ENCODE results near the gene PKNOX2. TPM values are rescaled to one million over a fixed set of nuclear protein-coding genes. Genes with fewer than 3 reads are reported as not detected.

PKNOX2 gene
- total RNA-seq, 2 experiments from 2014 or later = not detected

DNA sequence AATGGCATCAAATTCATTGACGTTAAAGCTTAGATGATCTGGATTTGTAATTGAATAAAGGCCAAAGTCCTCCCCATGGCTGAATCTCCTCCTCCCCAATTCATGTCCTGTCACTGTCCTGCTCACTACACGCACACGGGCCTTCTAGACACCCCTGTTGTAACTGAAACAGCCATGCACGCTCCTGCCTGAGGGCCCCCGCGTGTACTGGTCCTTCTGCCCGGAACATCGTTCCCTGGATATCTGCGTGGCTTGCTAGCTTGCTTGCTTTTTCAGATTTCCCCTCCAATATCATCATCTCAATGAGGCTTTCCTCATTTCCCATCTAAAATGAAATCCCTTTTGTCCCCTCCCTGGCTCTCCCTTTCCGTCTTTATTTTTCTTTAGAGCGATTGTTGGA is 15.3 kb downstream of the PKNOX2 start:
- no peak overlapping the region for H3K27ac Mint-ChIP-seq
- H3K4me3 Mint-ChIP-seq = no peak overlapping the region
- CTCF ChIA-PET = interaction anchor here (0.9 to 1.4 kb wide), 2 partner anchors 15 to 412 kb away, joined by 3 read pairs; partner anchors contain the start of gene PKNOX2
- no peak for DNase-seq
- H3K27me3 Mint-ChIP-seq = peaks cover 26% of the 10 kb centered on the region
- POLR2A ChIA-PET = no interaction called here
- no peaks in the 10 kb centered on the region for H3K4me1 Mint-ChIP-seq
- H3K9me3 Mint-ChIP-seq = no peaks in the 10 kb centered on the region
- no peaks in the 10 kb centered on the region for H3K36me3 Mint-ChIP-seq (ENCODE audit: low read depth)

DNA sequence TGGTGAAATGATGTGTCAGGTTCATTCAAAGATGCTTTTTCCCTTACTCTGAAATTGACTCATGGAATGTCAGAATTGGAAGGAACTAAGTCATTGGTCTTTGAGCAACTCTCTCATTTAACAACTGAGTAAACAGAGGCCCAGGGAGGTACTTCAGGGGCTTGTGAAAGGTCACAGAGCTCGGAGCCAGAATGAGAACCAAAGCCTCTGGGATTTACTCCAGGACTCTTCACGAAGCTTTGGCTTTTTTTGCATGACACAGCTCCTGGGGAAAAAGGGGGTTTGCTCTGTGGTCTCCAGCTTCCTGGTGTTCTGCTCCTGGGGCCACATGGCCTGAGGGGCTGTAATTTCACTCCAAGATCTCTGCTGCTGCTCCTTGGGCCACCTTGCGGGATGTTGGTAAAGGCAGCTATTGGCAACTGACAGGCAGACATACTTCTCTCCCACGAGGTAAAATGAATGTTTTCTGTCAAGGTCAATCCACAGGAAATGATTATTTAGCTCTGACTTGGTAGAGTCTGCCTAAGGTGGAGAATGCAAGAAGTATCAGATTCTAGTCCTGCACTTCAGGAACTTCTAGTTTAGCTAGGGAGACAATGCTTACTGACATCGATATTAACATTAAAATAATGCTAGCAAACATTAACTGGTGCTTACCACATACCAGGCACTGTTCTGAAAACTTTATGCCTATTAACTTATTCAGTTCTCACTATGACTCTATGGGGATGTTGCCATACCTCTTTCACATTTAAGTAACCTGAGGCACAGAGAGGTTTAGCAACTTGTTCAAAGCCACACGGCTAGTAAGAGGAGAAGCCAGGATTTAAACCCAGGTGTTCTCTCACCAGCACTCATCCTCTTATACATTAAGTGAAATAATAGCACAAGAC is 16.1 kb downstream of the PKNOX2 start:
- Mint-ChIP-seq H3K4me3 (no peak overlapping the region), H3K27ac (no peak overlapping the region), H3K4me1 (no peaks in the 10 kb centered on the region), H3K27me3 (peaks cover 22% of the 10 kb centered on the region), H3K9me3 (no peaks in the 10 kb centered on the region), H3K36me3 (ENCODE audit: low read depth) (no peaks in the 10 kb centered on the region)
- ChIA-PET POLR2A (no interaction called here), CTCF (interaction anchor here (0.9 to 1.4 kb wide), 2 partner anchors 16 to 413 kb away, joined by 3 read pairs; partner anchors contain the start of gene PKNOX2)
- no peak for DNase-seq

DNA sequence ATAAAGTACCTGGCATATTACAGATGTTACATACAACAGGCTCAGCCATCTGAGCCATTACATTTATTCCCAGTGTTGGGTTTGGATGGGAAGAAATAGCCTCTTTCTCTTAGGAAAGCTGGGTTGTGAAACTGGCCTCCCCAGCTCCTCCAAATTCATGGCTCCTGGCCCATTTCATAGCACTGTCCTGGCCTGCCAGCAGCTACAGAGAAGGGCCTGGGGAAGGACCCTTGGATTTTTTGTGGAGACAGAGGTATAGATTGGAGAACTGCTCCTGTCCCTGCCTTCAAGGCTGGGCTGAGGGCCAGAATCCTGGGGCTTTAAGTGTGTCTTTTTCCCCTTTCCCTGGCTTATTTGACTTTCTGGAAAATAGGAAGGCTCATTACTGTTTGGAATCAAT is 18.0 kb downstream of the PKNOX2 start:
- Mint-ChIP-seq H3K4me3 (no peak overlapping the region), H3K9me3 (no peaks in the 10 kb centered on the region), H3K4me1 (no peaks in the 10 kb centered on the region), H3K27ac (no peak overlapping the region), H3K36me3 (ENCODE audit: low read depth) (no peaks in the 10 kb centered on the region), H3K27me3 (peaks cover 30% of the 10 kb centered on the region)
- DNase-seq = no peak
- ChIA-PET POLR2A (no interaction called here), CTCF (no interaction called here)

GRCh38 chr11:125183641-125184040 is 19.1 kb downstream of the PKNOX2 start:
- DNase-seq = no peak
- Mint-ChIP-seq H3K36me3 (ENCODE audit: low read depth) (no peaks in the 10 kb centered on the region), H3K27ac (no peak overlapping the region), H3K27me3 (peaks cover 38% of the 10 kb centered on the region), H3K9me3 (no peaks in the 10 kb centered on the region), H3K4me1 (no peaks in the 10 kb centered on the region), H3K4me3 (no peak overlapping the region)
- CTCF ChIA-PET = interaction anchor here (0.7 kb wide), 1 partner anchor 19 kb away, joined by 3 read pairs; the partner anchor contains the start of gene PKNOX2
- POLR2A ChIA-PET = no interaction called here

DNA sequence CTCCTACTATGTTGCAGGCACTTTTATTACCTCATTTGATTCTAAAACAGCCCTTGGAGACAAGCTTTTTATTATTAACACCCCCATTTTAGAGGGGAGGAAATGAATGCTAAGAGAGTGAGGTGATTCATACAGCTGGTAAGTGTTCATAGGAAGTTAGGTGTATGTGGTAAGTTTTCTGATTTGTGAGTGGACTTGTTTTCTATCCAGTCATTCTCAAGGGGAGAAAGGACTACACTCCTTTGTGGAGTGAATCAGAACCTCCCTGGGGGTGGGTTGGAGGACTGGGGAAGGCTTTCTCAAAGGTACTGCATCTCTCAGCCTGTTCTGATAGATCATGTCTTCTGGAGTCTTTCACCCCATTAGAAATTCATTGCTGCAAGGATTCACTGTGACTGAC is 23.5 kb downstream of the PKNOX2 start:
- Mint-ChIP-seq H3K9me3 (no peaks in the 10 kb centered on the region), H3K36me3 (ENCODE audit: low read depth) (no peaks in the 10 kb centered on the region), H3K27me3 (peaks cover 64% of the 10 kb centered on the region), H3K4me1 (no peaks in the 10 kb centered on the region), H3K4me3 (no peak overlapping the region), H3K27ac (no peak overlapping the region)
- ChIA-PET POLR2A (no interaction called here), CTCF (interaction anchor here (0.6 kb wide), 1 partner anchor 29 kb away, joined by 3 read pairs; no protein-coding TSS in a partner anchor)
- DNase-seq = no peak

GRCh38 chr11:125190566-125190965 is 26.0 kb downstream of the PKNOX2 start:
- Mint-ChIP-seq H3K4me1 (no peaks in the 10 kb centered on the region), H3K27me3 (peaks cover 56% of the 10 kb centered on the region), H3K36me3 (ENCODE audit: low read depth) (no peaks in the 10 kb centered on the region), H3K9me3 (no peaks in the 10 kb centered on the region), H3K27ac (no peak overlapping the region), H3K4me3 (no peak overlapping the region)
- ChIA-PET CTCF (no interaction called here), POLR2A (no interaction called here)
- no peak for DNase-seq

- POLR2A ChIA-PET = no interaction called here
- Mint-ChIP-seq H3K27ac (no peak overlapping the region), H3K36me3 (ENCODE audit: low read depth) (no peaks in the 10 kb centered on the region), H3K9me3 (no peaks in the 10 kb centered on the region), H3K27me3 (peaks cover 42% of the 10 kb centered on the region), H3K4me1 (no peaks in the 10 kb centered on the region), H3K4me3 (no peak overlapping the region)
- DNase-seq = no peak
- CTCF ChIA-PET = no interaction called here
Observed at GRCh38 chr11:125192183-125192582, 27.6 kb downstream of the PKNOX2 start.

DNA sequence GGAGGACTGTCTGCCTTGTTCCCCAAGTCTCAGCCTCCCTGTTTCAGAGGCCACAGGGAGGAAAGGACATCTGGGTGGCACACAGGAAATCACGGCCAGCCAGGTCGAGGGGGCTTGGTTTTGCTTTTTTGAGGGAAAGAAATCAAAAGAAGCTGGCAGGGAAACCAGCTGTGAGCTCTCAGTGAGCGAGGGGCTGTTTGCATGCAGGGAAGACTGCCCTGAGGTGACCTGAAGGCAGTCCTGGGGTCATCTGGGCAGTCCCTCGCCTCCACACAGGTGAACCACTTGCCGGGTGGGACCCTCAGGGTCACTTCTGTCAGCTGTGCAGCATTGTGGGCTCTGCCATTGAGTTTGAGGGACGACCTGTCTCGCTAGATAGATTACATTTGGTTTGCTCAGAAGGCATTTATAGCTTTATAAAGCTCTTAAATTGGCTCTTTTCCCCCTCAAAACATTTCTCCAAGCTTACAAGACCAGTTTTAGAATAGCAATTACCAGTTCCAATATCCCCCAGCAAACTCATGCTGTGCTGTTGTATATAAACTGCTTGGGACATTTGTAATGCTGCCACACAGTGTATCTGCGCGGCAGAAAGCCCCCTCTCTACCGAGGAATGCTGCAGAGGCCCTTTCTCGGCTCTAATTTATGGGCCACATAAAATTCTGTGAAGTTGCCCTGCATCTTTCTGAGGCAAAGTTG is 28.3 kb downstream of the PKNOX2 start:
- DNase-seq = no peak
- Mint-ChIP-seq H3K27me3 (peaks cover 37% of the 10 kb centered on the region), H3K4me3 (no peak overlapping the region), H3K27ac (no peak overlapping the region), H3K9me3 (no peaks in the 10 kb centered on the region), H3K4me1 (no peaks in the 10 kb centered on the region), H3K36me3 (ENCODE audit: low read depth) (no peaks in the 10 kb centered on the region)
- ChIA-PET CTCF (no interaction called here), POLR2A (no interaction called here)

- Mint-ChIP-seq H3K27ac (no peak overlapping the region), H3K9me3 (no peaks in the 10 kb centered on the region), H3K4me1 (no peaks in the 10 kb centered on the region), H3K4me3 (no peak overlapping the region), H3K36me3 (ENCODE audit: low read depth) (no peaks in the 10 kb centered on the region), H3K27me3 (peaks cover 33% of the 10 kb centered on the region)
- POLR2A ChIA-PET = no interaction called here
- DNase-seq = no peak
- CTCF ChIA-PET = no interaction called here
Observed at GRCh38 chr11:125193416-125193726, 28.8 kb downstream of the PKNOX2 start.

DNA sequence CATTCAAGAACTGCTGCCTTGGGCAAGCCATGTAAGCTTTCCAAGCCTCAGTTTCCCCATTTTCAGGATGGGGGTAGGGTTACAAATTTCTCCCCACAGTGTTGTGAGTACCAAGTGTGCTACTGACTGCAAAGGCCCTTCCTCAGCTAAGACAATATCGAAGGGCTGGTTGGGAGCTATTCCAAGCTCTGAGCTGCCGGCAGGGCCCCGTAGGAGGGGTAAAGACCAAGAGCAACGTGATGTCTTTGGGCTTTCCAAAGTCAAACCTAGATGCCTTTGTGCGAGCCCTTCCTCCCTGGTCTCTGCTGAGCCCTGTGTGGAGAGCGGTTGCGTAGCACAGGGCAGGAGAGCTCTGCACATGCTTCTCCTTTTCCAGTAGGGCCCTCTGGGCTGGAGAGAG is 29.3 kb downstream of the PKNOX2 start:
- ChIA-PET CTCF (no interaction called here), POLR2A (no interaction called here)
- no peak overlapping the region for H3K4me3 Mint-ChIP-seq
- peaks cover 28% of the 10 kb centered on the region for H3K27me3 Mint-ChIP-seq
- no peak for DNase-seq
- no peaks in the 10 kb centered on the region for H3K4me1 Mint-ChIP-seq
- no peaks in the 10 kb centered on the region for H3K9me3 Mint-ChIP-seq
- no peak overlapping the region for H3K27ac Mint-ChIP-seq
- no peaks in the 10 kb centered on the region for H3K36me3 Mint-ChIP-seq (ENCODE audit: low read depth)

DNA sequence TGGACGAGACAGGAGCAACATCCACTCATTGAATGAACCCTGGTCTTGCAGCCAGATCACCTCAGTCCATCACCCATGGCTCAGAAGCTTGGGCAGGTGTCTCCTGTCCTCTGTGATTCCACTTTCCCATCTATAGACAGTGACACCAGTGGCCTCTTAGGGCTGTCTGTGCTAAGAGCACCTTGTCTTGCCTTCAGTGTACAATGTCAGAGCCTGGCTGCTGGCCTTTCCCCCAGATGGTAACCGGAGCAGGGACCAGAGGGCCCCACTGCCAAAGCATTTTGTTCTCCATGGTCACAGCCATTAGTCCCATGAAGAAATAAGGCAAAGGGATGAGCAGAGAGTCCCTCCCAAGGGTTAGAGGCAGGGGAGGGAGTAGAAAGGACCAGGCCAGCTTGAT is 35.4 kb downstream of the PKNOX2 start:
- Mint-ChIP-seq H3K27ac (no peak overlapping the region), H3K4me3 (no peak overlapping the region), H3K36me3 (ENCODE audit: low read depth) (no peaks in the 10 kb centered on the region), H3K27me3 (no peaks in the 10 kb centered on the region), H3K4me1 (no peaks in the 10 kb centered on the region), H3K9me3 (no peaks in the 10 kb centered on the region)
- DNase-seq = no peak
- CTCF ChIA-PET = no interaction called here
- POLR2A ChIA-PET = no interaction called here

DNA sequence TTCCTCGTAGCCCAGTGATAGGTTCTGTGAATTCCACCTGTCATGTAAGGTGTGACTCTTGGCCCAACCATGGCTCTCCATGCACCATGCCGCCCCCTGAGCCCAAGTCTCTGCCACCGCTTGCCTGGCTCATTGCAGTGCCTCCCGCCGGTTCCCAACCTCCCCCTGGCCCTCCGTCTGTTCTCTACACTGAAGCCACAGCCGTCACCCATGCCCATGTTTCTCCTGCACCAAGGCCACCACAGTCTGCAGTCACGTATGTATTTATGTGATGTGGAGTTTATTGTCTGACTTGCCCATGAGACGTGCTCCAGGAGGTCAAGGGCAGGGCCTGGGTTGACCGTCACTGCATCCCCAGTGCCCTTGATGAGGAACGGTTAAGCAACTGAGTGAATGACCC is 35.9 kb downstream of the PKNOX2 start:
- Mint-ChIP-seq H3K4me3 (no peak overlapping the region), H3K27ac (no peak overlapping the region), H3K36me3 (ENCODE audit: low read depth) (no peaks in the 10 kb centered on the region), H3K27me3 (no peaks in the 10 kb centered on the region), H3K9me3 (no peaks in the 10 kb centered on the region), H3K4me1 (no peaks in the 10 kb centered on the region)
- no peak for DNase-seq
- CTCF ChIA-PET = no interaction called here
- POLR2A ChIA-PET = interaction anchor here (0.7 kb wide), 1 partner anchor 229 kb away, joined by 4 read pairs; no protein-coding TSS in a partner anchor

- DNase-seq = no peak
- no peaks in the 10 kb centered on the region for H3K4me1 Mint-ChIP-seq
- no peaks in the 10 kb centered on the region for H3K36me3 Mint-ChIP-seq (ENCODE audit: low read depth)
- no peak overlapping the region for H3K27ac Mint-ChIP-seq
- ChIA-PET CTCF (no interaction called here), POLR2A (no interaction called here)
- H3K4me3 Mint-ChIP-seq = no peak overlapping the region
- H3K27me3 Mint-ChIP-seq = peaks cover under 1% of the 10 kb centered on the region
- no peaks in the 10 kb centered on the region for H3K9me3 Mint-ChIP-seq
Observed at GRCh38 chr11:125201525-125202141, 37.1 kb downstream of the PKNOX2 start.
